ENCODE measurements around the gene GRAMD1A.

Gene GRAMD1A

DNA sequence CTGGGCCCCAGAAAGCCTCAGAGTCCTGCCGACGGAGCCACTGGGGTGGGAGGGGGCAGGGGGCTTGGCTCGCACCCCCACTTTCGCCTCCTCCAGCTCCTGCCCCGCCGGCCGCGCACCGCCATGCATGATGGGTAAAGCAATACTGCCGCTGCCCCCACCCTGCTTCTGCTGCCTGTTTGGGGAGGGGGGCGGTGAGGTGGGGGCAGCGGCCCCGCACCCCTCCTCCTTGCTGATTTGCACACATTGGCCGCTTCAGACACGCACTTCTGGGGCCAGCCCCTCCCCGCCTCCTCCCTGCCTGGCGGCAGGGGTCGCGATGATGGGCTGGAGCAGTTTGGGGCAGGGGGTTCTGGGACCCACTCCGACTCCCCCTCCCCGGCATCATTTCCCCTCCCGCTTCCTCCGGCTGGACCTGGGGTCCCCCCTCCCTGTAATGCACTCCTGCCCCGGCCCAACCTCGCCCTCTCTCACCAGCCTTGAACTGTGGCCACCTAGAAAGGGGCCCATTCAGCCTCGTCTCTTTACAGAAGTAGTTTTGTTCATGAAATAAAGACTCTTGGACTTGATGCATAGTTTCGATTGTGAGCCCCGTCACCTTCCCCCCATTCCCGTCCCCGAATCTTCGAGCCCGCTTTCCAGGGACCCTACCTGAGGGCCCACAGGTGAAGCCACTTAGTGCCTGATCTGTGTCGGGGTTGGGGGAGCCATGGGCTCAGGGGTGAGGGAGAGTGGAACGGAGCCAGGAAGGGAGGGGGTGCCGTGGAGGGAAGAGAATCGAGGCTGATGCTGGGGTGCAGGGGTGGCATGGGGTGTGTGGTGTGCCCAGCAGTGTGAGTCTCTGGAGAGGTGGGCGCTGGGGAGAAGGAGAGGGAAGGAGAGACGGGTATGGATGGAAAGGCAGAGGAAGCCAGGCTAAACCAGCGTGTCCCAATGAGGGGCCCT is 40.0 kb downstream of the GRAMD1A start:
- Histone ChIP-seq H3K4me3 (ENCODE audit: low read depth, low read length) (no peak overlapping the region), H3K36me3 (ENCODE audit: insufficient read depth, low read length) (no peaks in the 10 kb centered on the region), H3K27me3 (ENCODE audit: insufficient read depth, low read length) (no peaks in the 10 kb centered on the region), H3K27ac (ENCODE audit: low read depth, low read length) (no peak overlapping the region), H3K4me1 (ENCODE audit: control insufficient read depth, insufficient read depth, low read length, unreplicated experiment) (peaks cover 6% of the 10 kb centered on the region), H2AFZ (ENCODE audit: low read length, unreplicated experiment) (peak overlapping the region; percentile 56), H3K79me2 (ENCODE audit: control insufficient read depth, insufficient read depth, low read length, unreplicated experiment) (no peaks in the 10 kb centered on the region)

DNA sequence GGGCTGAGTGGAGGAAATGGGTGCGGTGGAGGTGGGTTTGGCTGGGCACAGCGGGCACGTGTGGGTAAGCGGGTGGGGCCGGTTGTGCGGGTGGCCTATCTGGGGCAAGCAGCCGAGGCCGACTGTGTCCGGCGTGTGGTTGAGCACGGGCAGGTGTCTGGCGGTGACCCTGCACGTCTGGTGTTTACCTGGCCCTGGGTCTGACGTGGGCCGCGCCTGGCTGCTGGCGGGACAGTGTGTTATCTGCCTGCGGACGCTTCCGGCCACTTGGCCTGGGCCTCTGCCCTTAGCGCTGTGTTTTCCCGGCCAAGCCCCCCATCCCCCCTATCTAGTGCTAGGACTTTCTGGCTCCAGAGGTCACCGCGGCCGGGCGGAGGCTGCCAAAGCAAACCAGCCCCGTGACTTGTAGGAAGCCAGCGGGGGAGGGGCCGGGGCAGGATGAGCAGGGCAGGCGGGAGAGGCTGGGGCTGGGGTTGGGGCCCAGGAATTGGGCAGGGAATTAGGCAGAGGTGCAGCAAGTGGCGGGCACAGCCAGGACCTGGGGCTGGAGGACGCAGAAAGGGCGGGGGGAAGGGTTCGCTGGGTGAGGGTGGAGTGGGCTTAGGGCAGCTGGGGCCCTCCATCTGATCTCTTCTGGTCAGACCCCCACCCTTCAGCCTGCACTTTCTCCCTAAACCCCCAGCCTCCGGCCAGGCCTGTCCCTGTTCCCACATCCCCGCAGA is 40.9 kb downstream of the GRAMD1A start:
- Histone ChIP-seq H2AFZ (ENCODE audit: low read length, unreplicated experiment) (peak overlapping the region; percentile 56), H3K27me3 (ENCODE audit: insufficient read depth, low read length) (no peaks in the 10 kb centered on the region), H3K79me2 (ENCODE audit: control insufficient read depth, insufficient read depth, low read length, unreplicated experiment) (no peaks in the 10 kb centered on the region), H3K27ac (ENCODE audit: low read depth, low read length) (no peak overlapping the region), H3K36me3 (ENCODE audit: insufficient read depth, low read length) (no peaks in the 10 kb centered on the region), H3K4me1 (ENCODE audit: control insufficient read depth, insufficient read depth, low read length, unreplicated experiment) (peaks cover 6% of the 10 kb centered on the region), H3K4me3 (ENCODE audit: low read depth, low read length) (no peak overlapping the region)

DNA sequence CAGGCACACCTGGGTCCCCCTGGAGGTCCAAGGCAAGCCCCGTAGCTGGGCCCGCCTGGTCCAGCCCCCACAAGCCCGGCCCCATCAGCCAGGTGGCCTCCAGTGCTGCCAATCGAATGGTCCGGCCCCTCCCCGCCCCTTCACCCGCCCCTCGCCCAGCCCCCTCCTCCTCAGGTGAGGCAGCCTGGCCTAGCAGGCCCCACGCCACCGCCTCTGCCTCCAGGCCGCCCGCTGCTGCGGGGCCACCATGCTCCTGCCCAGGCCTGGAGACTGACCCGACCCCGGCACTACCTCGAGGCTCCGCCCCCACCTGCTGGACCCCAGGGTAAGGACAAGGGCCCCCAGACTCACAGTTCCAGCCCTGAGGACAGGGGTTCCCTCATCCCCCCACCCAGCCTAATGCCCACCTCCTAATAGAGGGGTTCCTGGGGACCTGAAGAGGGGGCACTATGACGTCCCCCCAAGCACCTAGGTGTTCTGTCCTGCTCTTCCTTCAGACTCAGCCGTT is 41.5 kb downstream of the GRAMD1A start, which contains the start of gene HPN:
TSS of gene HPN (plus strand) at position 174 of the 508 bp plus-strand sequence. CDS start 786 bp downstream, outside the sequence.
- Histone ChIP-seq H3K27ac (ENCODE audit: low read depth, low read length) (no peak within 1 kb of the TSS), H3K4me3 (ENCODE audit: low read depth, low read length) (no peak within 1 kb of the TSS), H2AFZ (ENCODE audit: low read length, unreplicated experiment) (peak within 1 kb of the TSS; percentile 56), H3K36me3 (ENCODE audit: insufficient read depth, low read length) (no peaks in the 10 kb centered on the region), H3K27me3 (ENCODE audit: insufficient read depth, low read length) (no peaks in the 10 kb centered on the region), H3K79me2 (ENCODE audit: control insufficient read depth, insufficient read depth, low read length, unreplicated experiment) (no peaks in the 10 kb centered on the region), H3K4me1 (ENCODE audit: control insufficient read depth, insufficient read depth, low read length, unreplicated experiment) (peaks cover 6% of the 10 kb centered on the region)

DNA sequence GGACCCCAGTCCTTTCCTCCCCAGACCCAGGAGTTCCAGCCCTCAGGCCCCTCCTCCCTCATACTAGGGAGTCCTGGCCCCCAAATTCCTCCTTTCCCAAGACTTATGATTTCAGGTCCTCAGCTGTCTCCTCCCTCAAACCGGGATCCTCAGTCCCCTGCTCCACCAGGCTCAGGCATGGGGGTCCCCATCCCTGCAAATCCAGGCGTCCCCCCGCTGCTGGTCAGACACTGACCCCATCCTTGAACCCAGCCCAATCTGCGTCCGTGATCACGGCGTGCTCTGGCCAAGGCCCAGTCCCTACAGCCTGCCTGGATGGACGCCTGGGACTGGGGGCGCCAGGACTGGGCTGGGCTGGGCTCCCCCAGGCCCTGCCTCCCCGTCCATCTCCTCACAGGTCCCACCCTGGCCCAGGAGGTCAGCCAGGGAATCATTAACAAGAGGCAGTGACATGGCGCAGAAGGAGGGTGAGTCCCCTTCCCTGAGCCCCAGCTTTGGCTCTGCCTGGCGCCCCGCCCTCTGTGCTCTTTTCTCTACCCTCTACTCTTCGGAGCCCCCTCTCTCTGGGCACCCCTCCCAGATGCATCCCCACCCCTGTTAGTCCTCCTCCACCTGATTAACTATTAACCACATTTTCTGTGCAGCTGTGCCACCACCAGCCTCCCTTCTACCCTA is 42.1 kb downstream of the GRAMD1A start:
- no peak overlapping the region for H2AFZ ChIP-seq (ENCODE audit: low read length, unreplicated experiment)
- peaks cover 6% of the 10 kb centered on the region for H3K4me1 ChIP-seq (ENCODE audit: control insufficient read depth, insufficient read depth, low read length, unreplicated experiment)
- H3K27me3 ChIP-seq (ENCODE audit: insufficient read depth, low read length): no peaks in the 10 kb centered on the region
- H3K4me3 ChIP-seq (ENCODE audit: low read depth, low read length): no peak overlapping the region
- H3K27ac ChIP-seq (ENCODE audit: low read depth, low read length): no peak overlapping the region
- H3K36me3 ChIP-seq (ENCODE audit: insufficient read depth, low read length): no peaks in the 10 kb centered on the region
- H3K79me2 ChIP-seq (ENCODE audit: control insufficient read depth, insufficient read depth, low read length, unreplicated experiment): no peaks in the 10 kb centered on the region

DNA sequence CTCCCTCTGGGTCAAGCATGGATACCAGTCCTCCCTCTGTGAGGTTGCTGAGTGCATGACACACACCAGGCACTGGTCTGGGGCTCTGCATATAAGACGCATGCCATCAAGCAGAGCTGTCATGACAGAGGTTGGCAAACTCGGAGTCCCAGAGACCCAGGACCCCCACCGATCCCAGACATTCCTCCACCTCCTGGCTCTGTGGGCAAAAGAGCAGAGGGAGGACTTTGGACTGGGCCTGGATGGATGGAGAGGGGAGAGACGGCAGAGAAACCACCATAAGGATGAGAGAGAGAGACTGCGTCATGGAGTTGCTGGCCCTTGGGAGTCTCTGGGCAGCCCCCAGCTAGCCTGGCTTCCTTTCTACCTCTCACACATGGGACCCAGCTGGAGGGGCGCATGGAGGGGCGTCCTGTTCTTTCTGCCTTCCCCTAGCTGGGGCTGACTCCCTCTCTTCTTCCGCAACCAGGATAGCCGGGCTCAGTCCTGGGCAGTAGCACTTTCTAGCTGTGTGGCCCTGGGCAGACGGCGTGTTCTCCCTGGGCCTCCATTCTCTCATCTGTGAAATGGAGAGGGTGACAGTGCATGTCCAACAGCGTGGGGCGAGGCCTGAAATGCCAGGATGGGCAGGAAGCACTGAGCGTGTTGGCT is 43.0 kb downstream of the GRAMD1A start:
- Histone ChIP-seq H2AFZ (ENCODE audit: low read length, unreplicated experiment) (no peak overlapping the region), H3K79me2 (ENCODE audit: control insufficient read depth, insufficient read depth, low read length, unreplicated experiment) (no peaks in the 10 kb centered on the region), H3K27me3 (ENCODE audit: insufficient read depth, low read length) (no peaks in the 10 kb centered on the region), H3K36me3 (ENCODE audit: insufficient read depth, low read length) (no peaks in the 10 kb centered on the region), H3K27ac (ENCODE audit: low read depth, low read length) (no peak overlapping the region), H3K4me3 (ENCODE audit: low read depth, low read length) (no peak overlapping the region), H3K4me1 (ENCODE audit: control insufficient read depth, insufficient read depth, low read length, unreplicated experiment) (peaks cover 6% of the 10 kb centered on the region)

DNA sequence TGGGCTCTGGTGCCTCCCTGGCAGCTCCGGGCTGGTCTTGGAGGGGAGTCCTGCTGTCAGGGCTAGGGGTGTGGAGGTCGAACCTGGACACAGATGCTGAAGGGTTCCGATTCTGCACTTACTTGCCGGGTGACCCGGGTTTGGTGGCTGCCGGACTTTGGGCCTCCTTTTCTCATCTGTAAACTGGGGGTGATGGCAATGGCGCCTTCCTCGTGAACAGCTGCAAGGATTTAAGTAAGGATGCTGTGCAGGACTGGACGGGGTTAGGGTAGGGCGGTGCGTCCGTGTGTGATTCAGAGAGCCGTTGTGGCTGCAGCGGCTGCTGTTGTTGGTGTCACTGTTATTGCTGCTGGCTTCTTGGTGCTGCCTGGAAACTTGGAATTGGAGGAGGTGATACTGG is 43.8 kb downstream of the GRAMD1A start:
- Histone ChIP-seq H3K36me3 (ENCODE audit: insufficient read depth, low read length) (no peaks in the 10 kb centered on the region), H3K27ac (ENCODE audit: low read depth, low read length) (no peak overlapping the region), H3K79me2 (ENCODE audit: control insufficient read depth, insufficient read depth, low read length, unreplicated experiment) (no peaks in the 10 kb centered on the region), H3K4me3 (ENCODE audit: low read depth, low read length) (no peak overlapping the region), H3K27me3 (ENCODE audit: insufficient read depth, low read length) (no peaks in the 10 kb centered on the region), H3K4me1 (ENCODE audit: control insufficient read depth, insufficient read depth, low read length, unreplicated experiment) (peaks cover 6% of the 10 kb centered on the region), H2AFZ (ENCODE audit: low read length, unreplicated experiment) (no peak overlapping the region)

DNA sequence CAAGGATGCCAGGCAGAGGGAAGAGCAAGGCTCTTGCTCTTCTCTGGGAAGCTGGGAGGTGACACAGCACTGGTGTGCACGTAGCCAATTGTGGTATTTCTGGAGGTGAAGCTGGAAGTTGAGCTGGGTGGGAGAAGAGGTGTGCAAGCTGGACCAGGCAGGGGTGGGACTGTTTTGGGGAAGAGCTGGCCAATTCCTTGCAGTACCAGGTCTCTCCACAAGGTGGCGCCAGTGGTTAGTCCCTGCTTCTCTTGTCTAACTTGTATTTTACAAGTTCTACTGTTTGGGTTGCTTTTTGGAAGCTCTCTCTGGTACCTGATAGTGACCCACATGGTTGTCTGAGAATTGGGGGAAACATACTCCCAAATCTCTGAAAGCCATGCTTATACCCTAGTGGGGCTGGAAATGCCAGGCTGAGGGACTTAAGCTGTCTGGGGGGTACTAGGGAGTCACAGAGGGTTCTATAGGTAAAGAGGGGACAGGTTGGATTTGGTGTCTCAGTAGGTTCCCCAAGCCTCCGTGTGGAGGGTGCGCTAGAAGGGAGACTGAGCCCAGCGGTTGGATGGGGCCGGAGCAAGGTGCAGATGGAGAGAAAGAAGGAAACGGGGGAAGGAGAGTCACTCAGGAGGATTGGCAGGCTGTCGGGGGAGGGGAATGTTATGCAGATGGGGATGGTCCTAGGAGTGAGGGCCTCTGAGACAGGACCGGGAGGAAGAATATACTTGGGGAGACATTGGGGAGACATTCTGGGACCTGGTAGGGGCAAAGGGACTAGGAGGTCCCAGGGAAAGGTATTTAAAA is 44.4 kb downstream of the GRAMD1A start:
- no peak overlapping the region for H2AFZ ChIP-seq (ENCODE audit: low read length, unreplicated experiment)
- H3K36me3 ChIP-seq (ENCODE audit: insufficient read depth, low read length): no peaks in the 10 kb centered on the region
- H3K27me3 ChIP-seq (ENCODE audit: insufficient read depth, low read length): no peaks in the 10 kb centered on the region
- peaks cover 6% of the 10 kb centered on the region for H3K4me1 ChIP-seq (ENCODE audit: control insufficient read depth, insufficient read depth, low read length, unreplicated experiment)
- no peak overlapping the region for H3K27ac ChIP-seq (ENCODE audit: low read depth, low read length)
- H3K79me2 ChIP-seq (ENCODE audit: control insufficient read depth, insufficient read depth, low read length, unreplicated experiment): no peaks in the 10 kb centered on the region
- no peak overlapping the region for H3K4me3 ChIP-seq (ENCODE audit: low read depth, low read length)

DNA sequence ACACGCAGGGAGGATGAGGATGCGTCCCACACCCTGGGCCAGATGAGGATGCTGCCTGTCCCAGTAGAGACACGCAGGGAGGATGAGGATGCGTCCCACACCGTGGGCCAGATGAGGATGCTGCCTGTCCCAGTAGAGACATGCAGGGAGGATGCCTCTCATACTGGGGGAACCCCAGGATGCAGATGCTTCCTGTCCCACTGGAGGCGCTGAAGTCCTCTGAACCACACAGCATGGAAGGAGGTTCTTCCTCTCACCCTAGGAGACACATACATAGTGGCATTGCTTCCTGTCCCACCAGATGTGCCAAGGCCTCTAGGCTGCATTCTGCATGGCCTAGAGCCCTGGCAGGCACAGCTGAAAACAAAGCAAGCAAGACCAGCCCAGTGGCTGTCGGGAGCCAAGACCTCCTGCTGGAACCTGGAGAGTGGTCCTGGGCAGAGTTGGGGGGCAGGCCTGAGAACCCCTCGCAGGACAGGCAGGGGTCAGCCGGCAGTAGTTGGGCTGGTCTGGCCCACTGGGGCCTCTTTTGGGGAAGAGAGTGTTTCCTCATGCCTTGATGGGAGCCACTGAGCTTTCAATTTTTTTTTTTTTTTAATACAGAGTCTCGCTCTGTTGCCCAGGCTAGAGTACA is 45.7 kb downstream of the GRAMD1A start:
- no peaks in the 10 kb centered on the region for H3K36me3 ChIP-seq (ENCODE audit: insufficient read depth, low read length)
- no peak overlapping the region for H3K27ac ChIP-seq (ENCODE audit: low read depth, low read length)
- H3K4me3 ChIP-seq (ENCODE audit: low read depth, low read length): no peak overlapping the region
- H3K79me2 ChIP-seq (ENCODE audit: control insufficient read depth, insufficient read depth, low read length, unreplicated experiment): no peaks in the 10 kb centered on the region
- peaks cover 5% of the 10 kb centered on the region for H3K4me1 ChIP-seq (ENCODE audit: control insufficient read depth, insufficient read depth, low read length, unreplicated experiment)
- no peak overlapping the region for H2AFZ ChIP-seq (ENCODE audit: low read length, unreplicated experiment)
- no peaks in the 10 kb centered on the region for H3K27me3 ChIP-seq (ENCODE audit: insufficient read depth, low read length)

DNA sequence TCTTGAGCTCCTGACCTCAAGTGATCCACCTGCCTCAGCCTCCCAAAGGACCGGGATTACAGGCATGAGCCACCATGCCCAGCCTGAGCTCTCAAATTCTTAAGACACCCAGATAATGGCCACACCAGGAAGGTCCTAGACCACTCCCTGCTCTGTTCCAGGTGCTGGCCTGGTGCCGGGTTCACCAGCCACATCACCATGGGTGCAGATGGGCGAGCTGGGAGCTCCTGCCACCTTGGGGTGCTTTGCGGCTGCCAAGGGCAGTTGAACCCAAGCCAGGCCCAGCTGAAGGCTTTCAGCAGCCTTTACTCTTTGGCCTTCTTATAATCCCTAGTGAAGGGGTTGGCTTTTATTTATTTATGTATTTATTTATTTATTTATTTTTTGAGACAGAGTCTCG is 46.3 kb downstream of the GRAMD1A start:
- Histone ChIP-seq H3K27me3 (ENCODE audit: insufficient read depth, low read length) (no peaks in the 10 kb centered on the region), H3K79me2 (ENCODE audit: control insufficient read depth, insufficient read depth, low read length, unreplicated experiment) (no peaks in the 10 kb centered on the region), H3K4me3 (ENCODE audit: low read depth, low read length) (no peak overlapping the region), H2AFZ (ENCODE audit: low read length, unreplicated experiment) (no peak overlapping the region), H3K4me1 (ENCODE audit: control insufficient read depth, insufficient read depth, low read length, unreplicated experiment) (no peaks in the 10 kb centered on the region), H3K27ac (ENCODE audit: low read depth, low read length) (no peak overlapping the region), H3K36me3 (ENCODE audit: insufficient read depth, low read length) (no peaks in the 10 kb centered on the region)
